Ovary (tissue), 10 donors: ENCODE data around the gene GRB2. TPM values are rescaled to one million over a fixed set of nuclear protein-coding genes. Genes with fewer than 3 reads are reported as not detected.
"Not testable (repeated sequence)": the region's sequence is repeated elsewhere in the genome, so short reads cannot be mapped to it uniquely, and the experiment has no call there.

Experiments
- DNase-seq, 5 donors: peaks; one replicate each; pipeline ENCODE4 v3.0.0-alpha.2; 2019 to 2020
- H3K27ac ChIP-seq, 2 donors: fragments of 200-600 bp; one replicate each; pipeline versions ENCODE4 v1.5.1 to v1.8.0; 2019 to 2022
- H3K27me3 ChIP-seq: fragments of 200-600 bp; one replicate; pipeline ENCODE4 v1.8.0; 2022
- H3K36me3 ChIP-seq: fragments of 200-600 bp; sonication (generic); one replicate; pipeline ENCODE4 v1.5.1; 2019
- H3K4me1 ChIP-seq: one replicate; pipeline ENCODE4 v1.8.1; 2013; ENCODE audit warnings: mild to moderate bottlenecking, moderate library complexity; ENCODE audit not compliant: insufficient read depth
- H3K4me3 ChIP-seq: fragments of 200-600 bp; sonication (generic); one replicate; pipeline ENCODE4 v1.5.1; 2017
- H3K9me3 ChIP-seq, 2 donors: fragments of 200-600 bp in 1 of 2; sonication (generic) in 1 of 2; one replicate each; pipeline versions ENCODE4 v1.5.1 to v1.8.1; 2013 to 2019; ENCODE audit warnings: mild to moderate bottlenecking in 1 of 2, moderate library complexity in 1 of 2
- EP300 ChIP-seq: sonication (generic); formaldehyde crosslinking; IDR thresholded peaks from one replicate; pipeline ENCODE4 v1.6.1; 2017; ENCODE audit warnings: antibody characterized with exemption
- POLR2A ChIP-seq: fragments of 450-650 bp; IDR thresholded peaks from one replicate; pipeline ENCODE4 v1.6.1; 2017; ENCODE audit warnings: antibody characterized with exemption, mild to moderate bottlenecking, moderate library complexity
- WGBS, 3 donors: extraction: QIAGEN DNeasy Blood & Tissue Kit in 1 of 3; methylation state at CpG; one replicate each; pipeline versions ENCODE4 v1.1.5 to v1.1.7; 2013 to 2017; 5-methylcytosine and 5-hydroxymethylcytosine counted together
- intact Hi-C, 4 donors: fragments of 100-400 bp; cut with DNase I; formaldehyde crosslinking; loops; one replicate each; pipeline versions ENCODE4 v1.11.0 to v1.15.1; 2022 to 2023
- long read RNA-seq, 3 donors: library from polyadenylated mRNA in 2 of 3; unstranded in 2 of 3; transcript quantifications; one replicate each; pipeline ENCODE4 v2.0.0 and lab custom pipeline, GENCODE V29; 2021 to 2026
- polyA plus RNA-seq, 2 donors: library from polyadenylated mRNA; stranded (reverse); fragments of 200-250 nt in 1 of 2; fragments of 350-450 nt in 1 of 2; fragmentation: Illumina TruSeq in 1 of 2; extraction: RNeasy Lipid Tissue Mini Kit (QIAGEN cat#74804) in 1 of 2; gene quantifications; one replicate each; pipeline ENCODE4 v1.2.3, GENCODE V29; 2013 to 2014
- total RNA-seq, 7 donors: library from RNA; depleted of rRNA in 2 of 7; stranded (reverse); fragments of >200 nt in 2 of 7; fragmentation: NEBNext Ultra II Directional in 3 of 7; extraction: Animal tissue kit (Norgen Biotek cat#: 25700) in 3 of 7; gene quantifications; one replicate each; pipeline versions ENCODE4 v1.1.0 to v1.2.4, GENCODE V29; 2016 to 2023
- TF ChIP-seq, protein P1 (sequence below), 3 donors: fragments of 450-650 bp in 2 of 3; fragments of 200-600 bp in 1 of 3; IDR thresholded peaks; one replicate each; pipeline versions ENCODE4 v1.5.1 to v1.8.0; 2016 to 2022; ENCODE audit warnings: antibody characterized with exemption in 3 of 3, mild to moderate bottlenecking in 1 of 3
- donor health status: DM: no; HTN: no; CAD: no; lungs with moderate emphysema.
- donor health status: DM: no; HTN: no; CAD: no.
- donor health status: Bipolar disorder and iron deficiency.
- donor health status: DM: yes; HTN: yes; CAD: no.
- donor health status: DM: no; HTN: no; CAD: no.
- donor health status: DM: yes; HTN: yes; CAD: no.

GRB2 gene
- total RNA-seq (10 to 100 TPM; 49.2 to 84.9 (median 62.6) TPM), polyA plus RNA-seq (10 to 100 TPM; 41.5 to 88.2 TPM)
- long read RNA-seq, donor 1, transcript GRB2-202 (6 exons, 3,248 nt): major isoform, 160 of 237 reads
- long read RNA-seq, donor 1, transcript GRB2-205 (5 exons, 3,182 nt): minor isoform, 11 of 237 reads
- long read RNA-seq, donor 1, partial matches to known transcripts: 10 of 237 reads
- long read RNA-seq, donor 1, other reads (novel, unspliced or antisense): 56 of 237 reads
- long read RNA-seq, donor 2, transcript GRB2-205 (5 exons, 3,182 nt): minor isoform, 9 of 31 reads
- long read RNA-seq, donor 2, transcript GRB2-202 (6 exons, 3,248 nt): major isoform, 21 of 31 reads
- long read RNA-seq, donor 2, partial matches to known transcripts: 0 of 31 reads
- long read RNA-seq, donor 2, other reads (novel, unspliced or antisense): 0 of 31 reads
- long read RNA-seq, donor 3, transcript GRB2-202 (6 exons, 3,248 nt): major isoform, 126 of 181 reads
- long read RNA-seq, donor 3, transcript GRB2-205 (5 exons, 3,182 nt): minor isoform, 13 of 181 reads
- long read RNA-seq, donor 3, partial matches to known transcripts: 9 of 181 reads
- long read RNA-seq, donor 3, other reads (novel, unspliced or antisense): 33 of 181 reads

- intact Hi-C loops: loop anchor here in 2 of 4 donors (2.0 to 5.0 kb wide), 2 partner anchors 83 to 133 kb away; partner anchors contain the start of gene MIF4GD (in 1 of the 2)
- peak within 1 kb of the TSS; percentile 87 for H3K4me3 ChIP-seq
- H3K27ac ChIP-seq: peak within 1 kb of the TSS; percentile 26 to 80
- no peaks in the 10 kb centered on the region for H3K9me3 ChIP-seq
- H3K4me1 ChIP-seq: peaks cover 1% of the 10 kb centered on the region
- 0 to 1% (median 0%) methylated on average over 42 to 74 of the region's 74 CpGs for WGBS, 3 donors
- no peaks in the 10 kb centered on the region for H3K36me3 ChIP-seq
- no peaks in the 10 kb centered on the region for H3K27me3 ChIP-seq
- DNase-seq: peak; percentile 99
- TF ChIP-seq POLR2A (peak; percentile 70), EP300 (no peak)
- TF ChIP-seq, protein P1, sequence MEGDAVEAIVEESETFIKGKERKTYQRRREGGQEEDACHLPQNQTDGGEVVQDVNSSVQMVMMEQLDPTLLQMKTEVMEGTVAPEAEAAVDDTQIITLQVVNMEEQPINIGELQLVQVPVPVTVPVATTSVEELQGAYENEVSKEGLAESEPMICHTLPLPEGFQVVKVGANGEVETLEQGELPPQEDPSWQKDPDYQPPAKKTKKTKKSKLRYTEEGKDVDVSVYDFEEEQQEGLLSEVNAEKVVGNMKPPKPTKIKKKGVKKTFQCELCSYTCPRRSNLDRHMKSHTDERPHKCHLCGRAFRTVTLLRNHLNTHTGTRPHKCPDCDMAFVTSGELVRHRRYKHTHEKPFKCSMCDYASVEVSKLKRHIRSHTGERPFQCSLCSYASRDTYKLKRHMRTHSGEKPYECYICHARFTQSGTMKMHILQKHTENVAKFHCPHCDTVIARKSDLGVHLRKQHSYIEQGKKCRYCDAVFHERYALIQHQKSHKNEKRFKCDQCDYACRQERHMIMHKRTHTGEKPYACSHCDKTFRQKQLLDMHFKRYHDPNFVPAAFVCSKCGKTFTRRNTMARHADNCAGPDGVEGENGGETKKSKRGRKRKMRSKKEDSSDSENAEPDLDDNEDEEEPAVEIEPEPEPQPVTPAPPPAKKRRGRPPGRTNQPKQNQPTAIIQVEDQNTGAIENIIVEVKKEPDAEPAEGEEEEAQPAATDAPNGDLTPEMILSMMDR (IDR thresholded peaks at IDR 0.05): no peak
Observed at GRCh38 chr17:75405365-75406221, at the start of gene GRB2. Gene GRB2 (minus strand): TSS chr17:75405678. CDS start chr17:75393628, 12,050 bp downstream.

GRCh38 chr17:75454672-75455071 is 49.2 kb upstream of the GRB2 start:
- WGBS, 3 donors: 95 to 97% (median 97%) methylated on average over 3 of the region's 3 CpGs
- H3K36me3 ChIP-seq, H3K27ac ChIP-seq, H3K9me3 ChIP-seq, H3K4me1 ChIP-seq, H3K4me3 ChIP-seq, DNase-seq, H3K27me3 ChIP-seq, intact Hi-C loops: not testable (repeated sequence)

DNA sequence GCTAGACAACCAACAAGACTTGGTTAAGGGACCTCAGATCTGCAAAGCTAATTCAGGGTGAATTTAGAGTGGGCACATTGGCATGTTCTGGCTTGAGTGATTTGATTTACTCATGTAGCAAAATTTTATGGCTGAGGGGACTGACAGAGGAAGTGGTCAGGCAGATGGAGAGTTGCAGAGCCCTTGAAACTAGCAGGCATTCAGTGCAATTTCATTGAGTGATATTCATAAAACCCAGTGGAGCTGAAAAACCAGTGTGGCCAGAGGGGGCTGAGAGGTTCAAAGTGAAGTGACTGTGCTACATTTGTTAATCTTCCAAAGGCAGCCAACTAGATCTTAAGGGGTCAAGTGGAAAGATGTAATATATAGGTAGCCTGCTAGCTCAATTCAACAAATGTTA is 48.7 kb upstream of the GRB2 start:
- TF ChIP-seq EP300: no peak
- no peak for TF ChIP-seq POLR2A
- TF ChIP-seq, protein P1 (IDR thresholded peaks at IDR 0.05): no peak
- intact Hi-C loops: no loop called here
- no peaks in the 10 kb centered on the region for H3K9me3 ChIP-seq

DNA sequence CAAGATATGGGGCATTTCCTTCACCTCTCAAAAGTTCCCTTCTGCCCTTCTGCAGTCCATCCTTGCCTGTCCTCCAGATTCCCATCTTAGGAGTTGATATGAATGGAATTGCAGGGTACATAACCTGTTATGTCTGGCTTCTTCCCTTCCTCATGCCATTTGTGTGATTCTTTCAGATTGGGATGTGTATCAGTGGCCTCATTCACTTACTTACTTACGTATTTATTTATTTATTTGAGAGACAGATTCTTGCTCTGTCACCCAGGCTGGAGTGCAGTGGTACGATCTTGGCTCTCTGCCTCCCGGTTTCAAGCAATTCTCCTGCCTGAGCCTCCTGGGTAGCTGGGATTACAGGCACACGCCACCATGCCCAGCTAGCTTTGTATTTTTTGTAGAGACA is 44.8 kb upstream of the GRB2 start:
- intact Hi-C loops: no loop called here
- Histone ChIP-seq H3K27ac (no peak overlapping the region), H3K4me1 (no peaks in the 10 kb centered on the region), H3K9me3 (no peaks in the 10 kb centered on the region), H3K4me3 (no peak overlapping the region), H3K27me3 (no peaks in the 10 kb centered on the region), H3K36me3 (no peaks in the 10 kb centered on the region)
- WGBS, 3 donors: 89 to 90% (median 90%) methylated on average over 4 of the region's 4 CpGs
- TF ChIP-seq POLR2A (no peak), EP300 (no peak)
- TF ChIP-seq, protein P1 (IDR thresholded peaks at IDR 0.05): no peak
- DNase-seq: no peak

More for the DNA sequence above, 48.7 kb upstream of the GRB2 start:
- peaks cover 4% of the 10 kb centered on the region for H3K4me1 ChIP-seq
- H3K36me3 ChIP-seq: no peaks in the 10 kb centered on the region
- no peak overlapping the region for H3K27ac ChIP-seq
- H3K4me3 ChIP-seq: no peak overlapping the region
- DNase-seq: no peak
- no peaks in the 10 kb centered on the region for H3K27me3 ChIP-seq
